GM21526 (cell line): ENCODE data around the gene OR2B6.

ENCODE experiments used
- ATAC-seq: cut with Tn5 transposase; IDR thresholded peaks from one replicate; pipeline ENCODE4 v1.9.1; 2021; ENCODE audit warnings: moderate library complexity; ENCODE audit not compliant: unreplicated experiment, low FRiP score

OR2B6 gene

GRCh38 chr6:27994616-27995015, 37.6 kb downstream of the OR2B6 start:
- no peak for ATAC-seq

- no peak for ATAC-seq
Measured at GRCh38 chr6:28000351-28001045, 43.5 kb downstream of the OR2B6 start.

GRCh38 chr6:28001351-28001750, 44.3 kb downstream of the OR2B6 start:
- ATAC-seq, result no peak

GRCh38 chr6:28001751-28002150, 44.7 kb downstream of the OR2B6 start:
- ATAC-seq, result no peak

GRCh38 chr6:28002161-28002560, 45.1 kb downstream of the OR2B6 start:
- no peak for ATAC-seq

GRCh38 chr6:28003059-28003458, 46.0 kb downstream of the OR2B6 start:
- ATAC-seq, result no peak

- ATAC-seq, result no peak
Measured at GRCh38 chr6:28003661-28004060, 46.6 kb downstream of the OR2B6 start.

GRCh38 chr6:28004350-28005151, 47.5 kb downstream of the OR2B6 start:
- no peak for ATAC-seq

- no peak for ATAC-seq
Measured at GRCh38 chr6:28005152-28005890, 48.3 kb downstream of the OR2B6 start.

GRCh38 chr6:28005975-28006374, 48.9 kb downstream of the OR2B6 start:
- ATAC-seq, result no peak
